Muscle layer of duodenum (tissue), 2 donors: ENCODE data around the gene COL5A1.

Experiments used
- H3K27ac ChIP-seq: one replicate; pipeline ENCODE4 v1.7.0; 2013; ENCODE audit warnings: mild to moderate bottlenecking, low read length
- H3K27me3 ChIP-seq: one replicate; pipeline ENCODE4 v1.7.0; 2013; ENCODE audit warnings: low read depth, mild to moderate bottlenecking, control low read depth, low read length
- H3K36me3 ChIP-seq, 2 donors: one replicate each; pipeline ENCODE4 v1.7.0; 2013; ENCODE audit warnings: low read length in 2 of 2, control low read depth in 1 of 2, mild to moderate bottlenecking in 1 of 2; ENCODE audit not compliant: insufficient read depth in 2 of 2, control insufficient read depth in 1 of 2
- H3K4me1 ChIP-seq, 2 donors: one replicate each; pipeline ENCODE4 v1.7.0; 2013; ENCODE audit warnings: low read length in 2 of 2, mild to moderate bottlenecking in 2 of 2, control low read depth in 1 of 2, moderate library complexity in 1 of 2; ENCODE audit not compliant: insufficient read depth in 2 of 2, control insufficient read depth in 1 of 2
- H3K4me3 ChIP-seq, 2 donors: one replicate each; pipeline ENCODE4 v1.7.0; 2013; ENCODE audit warnings: low read length in 2 of 2, low read depth in 1 of 2, mild to moderate bottlenecking in 1 of 2
- H3K9me3 ChIP-seq, 2 donors: one replicate each; pipeline ENCODE4 v1.7.0; 2013; ENCODE audit warnings: low read length in 2 of 2, control low read depth in 1 of 2, mild to moderate bottlenecking in 1 of 2; ENCODE audit not compliant: control insufficient read depth in 1 of 2
- donor health status: healthy.

The COL5A1 gene

GRCh38 chr9:134739660-134739968 lies 98.0 kb downstream of the COL5A1 start:
- Histone ChIP-seq H3K27me3 (no peaks in the 10 kb centered on the region), H3K36me3 (peaks cover 6 to 20% of the 10 kb centered on the region in 2 donors), H3K9me3 (no peaks in the 10 kb centered on the region), H3K4me1 (peaks cover 5 to 26% of the 10 kb centered on the region in 2 donors), H3K4me3 (no peak overlapping the region), H3K27ac (no peak overlapping the region)

- peaks cover 4 to 22% of the 10 kb centered on the region in 2 donors for H3K4me1 ChIP-seq
- no peak overlapping the region for H3K4me3 ChIP-seq
- H3K27ac ChIP-seq: no peak overlapping the region
- no peaks in the 10 kb centered on the region for H3K27me3 ChIP-seq
- no peaks in the 10 kb centered on the region for H3K9me3 ChIP-seq
- peaks cover 7 to 22% of the 10 kb centered on the region in 2 donors for H3K36me3 ChIP-seq
Measured at GRCh38 chr9:134740071-134740470, 98.5 kb downstream of the COL5A1 start.

GRCh38 chr9:134741846-134742245 lies 100.2 kb downstream of the COL5A1 start:
- Histone ChIP-seq H3K27ac (no peak overlapping the region), H3K36me3 (peaks cover 7 to 40% of the 10 kb centered on the region in 2 donors), H3K27me3 (no peaks in the 10 kb centered on the region), H3K9me3 (no peaks in the 10 kb centered on the region), H3K4me3 (no peak overlapping the region), H3K4me1 (peaks cover 0 to 6% of the 10 kb centered on the region in 2 donors)

- no peaks in the 10 kb centered on the region for H3K27me3 ChIP-seq
- peaks cover 15 to 51% of the 10 kb centered on the region in 2 donors for H3K36me3 ChIP-seq
- peaks cover 0 to 5% of the 10 kb centered on the region in 2 donors for H3K4me1 ChIP-seq
- H3K27ac ChIP-seq: no peak overlapping the region
- no peaks in the 10 kb centered on the region for H3K9me3 ChIP-seq
- no peak overlapping the region for H3K4me3 ChIP-seq
Measured at GRCh38 chr9:134742822-134743535, 101.4 kb downstream of the COL5A1 start.

- no peaks in the 10 kb centered on the region for H3K9me3 ChIP-seq
- H3K36me3 ChIP-seq: peaks cover 22 to 56% of the 10 kb centered on the region in 2 donors
- H3K4me1 ChIP-seq: peaks cover 0 to 6% of the 10 kb centered on the region in 2 donors
- H3K4me3 ChIP-seq: no peak overlapping the region
- no peaks in the 10 kb centered on the region for H3K27me3 ChIP-seq
- no peak overlapping the region for H3K27ac ChIP-seq
Measured at GRCh38 chr9:134743853-134744252, 102.2 kb downstream of the COL5A1 start.

GRCh38 chr9:134744385-134745295 lies 103.0 kb downstream of the COL5A1 start:
- peaks cover 0 to 9% of the 10 kb centered on the region in 2 donors for H3K4me1 ChIP-seq
- no peaks in the 10 kb centered on the region for H3K9me3 ChIP-seq
- no peaks in the 10 kb centered on the region for H3K27me3 ChIP-seq
- no peak overlapping the region for H3K27ac ChIP-seq
- H3K36me3 ChIP-seq: peaks cover 22 to 56% of the 10 kb centered on the region in 2 donors
- no peak overlapping the region for H3K4me3 ChIP-seq

- no peak overlapping the region for H3K4me3 ChIP-seq
- H3K4me1 ChIP-seq: peaks cover 0 to 10% of the 10 kb centered on the region in 2 donors
- H3K36me3 ChIP-seq: peaks cover 22 to 72% of the 10 kb centered on the region in 2 donors
- H3K9me3 ChIP-seq: no peaks in the 10 kb centered on the region
- H3K27me3 ChIP-seq: no peaks in the 10 kb centered on the region
- H3K27ac ChIP-seq: no peak overlapping the region
Measured at GRCh38 chr9:134747951-134748489, 106.4 kb downstream of the COL5A1 start.

- Histone ChIP-seq H3K4me1 (peaks cover 0 to 10% of the 10 kb centered on the region in 2 donors), H3K4me3 (no peak overlapping the region), H3K27ac (no peak overlapping the region), H3K9me3 (no peaks in the 10 kb centered on the region), H3K27me3 (no peaks in the 10 kb centered on the region), H3K36me3 (peaks cover 22 to 74% of the 10 kb centered on the region in 2 donors)
Measured at GRCh38 chr9:134748591-134748990, 107.0 kb downstream of the COL5A1 start.

- H3K4me1 ChIP-seq: peaks cover 0 to 10% of the 10 kb centered on the region in 2 donors
- no peaks in the 10 kb centered on the region for H3K9me3 ChIP-seq
- no peak overlapping the region for H3K27ac ChIP-seq
- H3K27me3 ChIP-seq: no peaks in the 10 kb centered on the region
- H3K4me3 ChIP-seq: no peak overlapping the region
- peaks cover 15 to 71% of the 10 kb centered on the region in 2 donors for H3K36me3 ChIP-seq
Measured at GRCh38 chr9:134750450-134751155, 109.0 kb downstream of the COL5A1 start.

GRCh38 chr9:134751622-134752021 lies 110.0 kb downstream of the COL5A1 start:
- H3K4me1 ChIP-seq: peaks cover 0 to 10% of the 10 kb centered on the region in 2 donors
- H3K27ac ChIP-seq: no peak overlapping the region
- H3K36me3 ChIP-seq: peaks cover 15 to 68% of the 10 kb centered on the region in 2 donors

More at GRCh38 chr9:134751622-134752021, 110.0 kb downstream of the COL5A1 start:
- Histone ChIP-seq H3K9me3 (no peaks in the 10 kb centered on the region), H3K4me3 (no peak overlapping the region), H3K27me3 (no peaks in the 10 kb centered on the region)
